Prostate gland (tissue), 2 donors: ENCODE data around the gene CORO6.

ENCODE experiments used
- POLR2A ChIP-seq: fragments of 450-650 bp; IDR thresholded peaks from one replicate; pipeline ENCODE4 v1.6.1; 2016; ENCODE audit warnings: antibody characterized with exemption, mild to moderate bottlenecking
- POLR2AphosphoS5 ChIP-seq: sonication (generic); formaldehyde crosslinking; IDR thresholded peaks from one replicate; pipeline ENCODE4 v1.6.1; 2017; ENCODE audit warnings: antibody characterized with exemption
- TF ChIP-seq, protein P1 (sequence below), 4 experiments: fragments of 200-600 bp in 2 of 4; fragments of 450-650 bp in 2 of 4; sonication (generic) in 2 of 4; IDR thresholded peaks; 1 replicate in 3 of 4; 2 replicates in 1 of 4; pipeline ENCODE4 v1.5.1; 2016 to 2019; ENCODE audit warnings: antibody characterized with exemption in 4 of 4, mild to moderate bottlenecking in 2 of 4, moderate library complexity in 2 of 4

DNA sequence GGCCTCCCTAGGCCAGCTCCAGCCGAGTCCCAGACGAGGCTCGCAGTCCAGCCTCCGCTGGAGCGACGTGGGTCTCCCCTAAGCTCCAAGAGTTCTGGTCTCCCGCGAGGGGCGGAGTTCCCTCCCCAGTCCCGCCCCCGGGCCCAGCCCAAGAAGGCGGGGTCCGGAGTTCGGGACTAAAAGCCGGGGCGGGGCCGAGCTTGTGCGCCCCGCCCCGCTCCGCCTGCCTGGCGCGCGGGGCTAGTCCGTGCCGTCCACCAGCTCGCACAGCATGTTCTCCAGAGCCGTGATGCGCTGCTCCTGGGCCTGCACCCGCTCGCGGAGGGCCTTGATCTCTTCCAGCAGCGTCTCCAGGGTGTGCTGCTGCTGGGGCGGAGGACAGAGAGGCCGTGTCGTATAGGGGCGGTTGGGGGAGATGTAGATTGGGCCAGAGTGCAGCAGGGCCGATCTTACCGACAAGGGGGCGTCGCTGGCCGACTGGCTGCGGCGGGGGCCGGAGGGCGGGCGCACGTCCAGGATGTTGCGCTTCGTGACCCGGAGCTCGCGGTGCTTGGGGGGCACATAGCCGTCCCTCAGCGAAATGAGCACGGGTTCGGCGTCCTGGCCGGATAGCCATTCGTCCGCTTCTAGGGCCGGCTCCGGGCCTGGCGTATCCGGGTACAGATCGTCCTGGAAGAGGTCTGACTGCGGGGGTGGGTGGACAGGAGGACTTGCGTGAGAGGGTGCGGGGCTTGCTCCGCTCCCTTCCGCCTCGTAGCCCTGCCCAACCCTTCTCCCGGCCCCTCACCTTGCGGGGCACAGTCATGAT lies 7.0 kb downstream of the CORO6 start:
- TF ChIP-seq, protein P1, sequence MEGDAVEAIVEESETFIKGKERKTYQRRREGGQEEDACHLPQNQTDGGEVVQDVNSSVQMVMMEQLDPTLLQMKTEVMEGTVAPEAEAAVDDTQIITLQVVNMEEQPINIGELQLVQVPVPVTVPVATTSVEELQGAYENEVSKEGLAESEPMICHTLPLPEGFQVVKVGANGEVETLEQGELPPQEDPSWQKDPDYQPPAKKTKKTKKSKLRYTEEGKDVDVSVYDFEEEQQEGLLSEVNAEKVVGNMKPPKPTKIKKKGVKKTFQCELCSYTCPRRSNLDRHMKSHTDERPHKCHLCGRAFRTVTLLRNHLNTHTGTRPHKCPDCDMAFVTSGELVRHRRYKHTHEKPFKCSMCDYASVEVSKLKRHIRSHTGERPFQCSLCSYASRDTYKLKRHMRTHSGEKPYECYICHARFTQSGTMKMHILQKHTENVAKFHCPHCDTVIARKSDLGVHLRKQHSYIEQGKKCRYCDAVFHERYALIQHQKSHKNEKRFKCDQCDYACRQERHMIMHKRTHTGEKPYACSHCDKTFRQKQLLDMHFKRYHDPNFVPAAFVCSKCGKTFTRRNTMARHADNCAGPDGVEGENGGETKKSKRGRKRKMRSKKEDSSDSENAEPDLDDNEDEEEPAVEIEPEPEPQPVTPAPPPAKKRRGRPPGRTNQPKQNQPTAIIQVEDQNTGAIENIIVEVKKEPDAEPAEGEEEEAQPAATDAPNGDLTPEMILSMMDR (IDR thresholded peaks at IDR 0.05): peak in 1 of 4 experiments; percentile 8
- TF ChIP-seq POLR2A (peak; percentile 63), POLR2AphosphoS5 (peak; percentile 69)
